Lung (tissue), 12 donors: ENCODE measurements around the gene LRRC30. TPM values are rescaled to one million over a fixed set of nuclear protein-coding genes. Genes with fewer than 3 reads are reported as not detected.

Experiments
- ATAC-seq: fragments of 200-7000 bp; cut with Tn5 transposase; one replicate; pipeline ENCODE4 v1.9.1; 2020; ENCODE audit warnings: moderate number of reproducible peaks; ENCODE audit not compliant: insufficient read depth, low FRiP score
- DNase-seq, 3 donors: peaks; one replicate each; pipeline ENCODE4 v3.0.0-alpha.2; 2013 to 2017
- H3K27ac ChIP-seq, 2 donors: one replicate each; pipeline ENCODE4 v1.5.1; 2013; ENCODE audit warnings: mild to moderate bottlenecking in 2 of 2, moderate library complexity in 2 of 2, control low read depth in 1 of 2, inconsistent platforms in 1 of 2, low read depth in 1 of 2, low read length in 1 of 2
- H3K27me3 ChIP-seq, 3 donors: one replicate each; pipeline ENCODE4 v1.5.1; 2013; ENCODE audit warnings: low read length in 2 of 3; ENCODE audit not compliant: control insufficient read depth in 3 of 3, insufficient read depth in 3 of 3
- H3K36me3 ChIP-seq, 4 donors: one replicate each; pipeline ENCODE4 v1.5.1; 2013; ENCODE audit warnings: low read length in 4 of 4, mild to moderate bottlenecking in 1 of 4, moderate library complexity in 1 of 4; ENCODE audit not compliant: control insufficient read depth in 4 of 4, insufficient read depth in 4 of 4
- H3K4me1 ChIP-seq, 5 donors: one replicate each; pipeline ENCODE4 v1.5.1; 2013; ENCODE audit warnings: low read length in 5 of 5, mild to moderate bottlenecking in 2 of 5, moderate library complexity in 1 of 5; ENCODE audit not compliant: control insufficient read depth in 5 of 5, insufficient read depth in 5 of 5
- H3K4me3 ChIP-seq: one replicate; pipeline ENCODE4 v1.5.1; 2013; ENCODE audit warnings: mild to moderate bottlenecking, control low read depth, moderate library complexity
- H3K9ac ChIP-seq, 2 donors: one replicate each; pipeline ENCODE4 v1.5.1; 2013; ENCODE audit warnings: low read length in 2 of 2, control low read depth in 1 of 2; ENCODE audit not compliant: insufficient read depth in 1 of 2
- H3K9me3 ChIP-seq, 4 donors: one replicate each; pipeline ENCODE4 v1.5.1; 2013; ENCODE audit warnings: low read length in 3 of 4, mild to moderate bottlenecking in 1 of 4, moderate library complexity in 1 of 4; ENCODE audit not compliant: control insufficient read depth in 4 of 4, insufficient read depth in 3 of 4
- CTCF ChIP-seq: IDR thresholded peaks from 2 replicates; pipeline ENCODE4 v1.5.1; 2012; ENCODE audit warnings: mild to moderate bottlenecking; ENCODE audit errors: control extremely low read depth, extremely low read depth
- WGBS, 2 donors: extraction: QIAGEN DNeasy Blood & Tissue Kit; methylation state at CpG; one replicate each; pipeline ENCODE4 v1.1.7; 2013; 5-methylcytosine and 5-hydroxymethylcytosine counted together
- polyA plus RNA-seq, 2 donors: library from polyadenylated mRNA; stranded (reverse); fragments of 200-250 nt; gene quantifications; one replicate each; pipeline ENCODE4 v1.2.1, GENCODE V29; 2013
- total RNA-seq, 2 donors: library from RNA; depleted of rRNA in 1 of 2; stranded (reverse); fragments of >200 nt in 1 of 2; gene quantifications; one replicate each; pipeline ENCODE4 v1.2.1, GENCODE V29; 2014 to 2021
- donor health status: control.
- donor health status: control.
- donor health status: Bipolar disorder and iron deficiency.
- donor health status: healthy.
- donor health status: DM: yes; HTN: yes; CAD: no.

Gene LRRC30
- total and polyA plus RNA-seq, 4 donors: not detected

GRCh38 chr18:7221424-7222155, 9.3 kb upstream of the LRRC30 start:
- no peaks in the 10 kb centered on the region for H3K4me1 ChIP-seq
- no peaks in the 10 kb centered on the region for H3K36me3 ChIP-seq
- no peak overlapping the region for H3K4me3 ChIP-seq
- H3K9ac ChIP-seq: no peak overlapping the region
- ATAC-seq (no peak), DNase-seq (peak; percentile 53 to 75 (median 66))
- TF ChIP-seq CTCF: peak; percentile 34
- 62 to 70% methylated on average over 5 of the region's 5 CpGs for WGBS, 2 donors
- no peaks in the 10 kb centered on the region for H3K27me3 ChIP-seq
- H3K9me3 ChIP-seq: peaks cover 0 to 2% (median 0%) of the 10 kb centered on the region in 4 donors
- no peak overlapping the region for H3K27ac ChIP-seq

GRCh38 chr18:7224198-7224597, 6.7 kb upstream of the LRRC30 start:
- no peak overlapping the region for H3K9ac ChIP-seq
- DNase-seq (no peak), ATAC-seq (no peak)
- no peak overlapping the region for H3K4me3 ChIP-seq
- H3K27me3 ChIP-seq: no peaks in the 10 kb centered on the region
- H3K36me3 ChIP-seq: no peaks in the 10 kb centered on the region
- H3K27ac ChIP-seq: no peak overlapping the region
- no peak for TF ChIP-seq CTCF
- H3K9me3 ChIP-seq: peaks cover 0 to 2% (median 0%) of the 10 kb centered on the region in 4 donors
- 76 to 86% methylated on average over 3 of the region's 3 CpGs for WGBS, 2 donors
- no peaks in the 10 kb centered on the region for H3K4me1 ChIP-seq

GRCh38 chr18:7232218-7232617, 1.3 kb downstream of the LRRC30 start:
- peaks cover 0 to 3% (median 0%) of the 10 kb centered on the region in 4 donors for H3K9me3 ChIP-seq
- peaks cover 0 to 26% (median 16%) of the 10 kb centered on the region in 5 donors for H3K4me1 ChIP-seq
- DNase-seq (no peak), ATAC-seq (no peak)
- no peaks in the 10 kb centered on the region for H3K36me3 ChIP-seq
- no peak overlapping the region for H3K9ac ChIP-seq
- WGBS, 2 donors: 74 to 92% methylated on average over 3 of the region's 3 CpGs
- TF ChIP-seq CTCF: no peak
- no peak overlapping the region for H3K4me3 ChIP-seq
- H3K27ac ChIP-seq: no peak overlapping the region
- no peaks in the 10 kb centered on the region for H3K27me3 ChIP-seq
